ENCODE measurements around the gene FKBP1B.
A peak's percentile ranks its signal among the peaks of the same experiment; 100 is the strongest.
"Not testable (repeated sequence)": the region's sequence is repeated elsewhere in the genome, so short reads cannot be mapped to it uniquely, and the experiment has no call there.

Gene FKBP1B

DNA sequence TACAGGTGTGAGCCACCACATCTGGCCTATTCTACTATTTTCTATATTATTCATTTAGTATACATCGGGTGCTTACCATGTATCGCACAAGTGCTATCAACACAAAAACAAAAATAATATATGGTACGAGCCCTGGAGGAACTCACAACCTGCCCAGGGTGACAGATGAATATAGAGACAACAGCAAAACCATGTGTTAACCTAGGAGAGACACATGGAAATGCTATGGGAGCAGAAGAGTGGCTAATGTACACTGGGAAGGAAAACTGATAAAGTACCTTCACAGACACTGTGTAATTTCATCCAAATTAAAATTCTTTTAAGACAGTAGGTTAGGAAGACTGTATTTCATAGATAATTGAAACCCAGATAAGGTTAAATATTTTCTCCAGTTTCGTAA is 22.7 kb downstream of the FKBP1B start:
- no peak for DNase-seq

GRCh38 chr2:24073816-24074215 is 24.3 kb downstream of the FKBP1B start:
- DNase-seq = no peak

- no peak for DNase-seq
These were observed 25.7 kb downstream of the FKBP1B start for GRCh38 chr2:24075259-24075658.

DNA sequence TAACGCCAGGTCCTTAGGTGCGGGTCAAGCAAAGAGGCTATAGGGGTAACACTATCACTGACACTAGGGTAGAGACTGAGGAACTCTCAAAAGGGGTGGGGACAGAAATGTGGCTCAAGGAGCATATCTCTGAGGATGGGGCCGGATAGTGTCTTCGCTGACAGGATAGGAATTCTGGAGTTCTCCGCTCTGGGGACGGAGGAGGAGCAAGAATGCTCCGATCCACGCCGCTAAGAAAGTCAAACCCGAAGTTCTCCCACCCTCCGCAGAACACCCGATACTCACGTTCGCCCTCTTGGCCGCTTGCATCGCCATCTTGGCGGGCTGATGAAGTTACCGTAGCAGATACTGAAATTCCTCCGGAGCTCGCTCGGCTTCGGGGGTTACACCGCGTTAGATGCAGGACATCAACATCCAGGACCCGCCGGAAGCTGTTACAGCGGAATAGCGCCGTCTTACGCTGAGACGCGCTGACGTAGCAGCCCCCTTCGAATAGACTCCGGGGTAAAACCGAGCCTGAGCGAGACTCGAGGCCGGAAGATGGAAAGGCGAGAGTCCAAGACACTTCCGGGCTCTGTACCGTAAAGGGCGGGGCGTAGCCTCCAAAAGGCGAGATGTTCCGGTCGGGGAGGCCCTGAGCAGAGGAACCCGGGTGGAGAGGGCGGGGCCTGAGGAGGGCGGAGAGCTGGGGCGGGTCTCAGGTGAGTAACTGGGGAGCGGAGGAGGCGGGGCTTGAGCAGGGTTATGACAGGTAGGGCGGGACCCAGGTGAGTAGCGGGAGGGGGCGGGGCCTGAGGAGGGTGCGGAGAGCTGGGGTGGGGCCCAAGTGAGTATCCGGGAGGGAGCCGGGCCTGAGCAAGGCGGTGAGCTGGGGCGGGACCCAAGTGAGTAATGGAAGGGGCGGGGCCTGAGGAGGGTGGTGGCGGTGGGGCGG is 26.6 kb downstream of the FKBP1B start, which contains the start of gene SF3B6:
TSS of gene SF3B6 (minus strand) at position 412 of the 934 bp plus-strand sequence. CDS start at position 315, 97 bp downstream.
- DNase-seq = peak; percentile 100

- DNase-seq = no peak
These were observed 27.5 kb downstream of the FKBP1B start for GRCh38 chr2:24076849-24077534.

GRCh38 chr2:24077535-24077877 is 28.0 kb downstream of the FKBP1B start:
- no peak for DNase-seq

- DNase-seq = no peak
These were observed 28.3 kb downstream of the FKBP1B start for GRCh38 chr2:24077879-24078278.

DNA sequence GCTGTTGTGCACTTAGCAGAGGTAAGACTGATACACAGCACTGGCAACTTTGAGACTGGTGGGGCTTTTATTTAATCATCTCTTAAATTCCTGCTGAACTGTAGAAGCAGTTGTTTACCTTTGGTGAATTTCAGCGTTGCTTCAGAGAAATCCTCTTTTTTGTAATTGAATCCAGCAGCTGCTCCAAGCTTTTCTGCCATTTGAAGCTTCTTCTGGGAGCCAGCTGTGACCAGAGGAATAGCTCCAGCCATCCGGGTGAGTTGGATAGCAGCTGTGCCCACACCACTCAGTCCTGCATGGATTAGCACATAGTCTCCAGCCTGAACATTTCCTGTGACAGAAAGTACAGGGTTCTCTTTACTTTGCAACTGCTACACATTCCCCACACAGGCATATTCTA is 31.2 kb downstream of the FKBP1B start:
- DNase-seq = no peak

DNA sequence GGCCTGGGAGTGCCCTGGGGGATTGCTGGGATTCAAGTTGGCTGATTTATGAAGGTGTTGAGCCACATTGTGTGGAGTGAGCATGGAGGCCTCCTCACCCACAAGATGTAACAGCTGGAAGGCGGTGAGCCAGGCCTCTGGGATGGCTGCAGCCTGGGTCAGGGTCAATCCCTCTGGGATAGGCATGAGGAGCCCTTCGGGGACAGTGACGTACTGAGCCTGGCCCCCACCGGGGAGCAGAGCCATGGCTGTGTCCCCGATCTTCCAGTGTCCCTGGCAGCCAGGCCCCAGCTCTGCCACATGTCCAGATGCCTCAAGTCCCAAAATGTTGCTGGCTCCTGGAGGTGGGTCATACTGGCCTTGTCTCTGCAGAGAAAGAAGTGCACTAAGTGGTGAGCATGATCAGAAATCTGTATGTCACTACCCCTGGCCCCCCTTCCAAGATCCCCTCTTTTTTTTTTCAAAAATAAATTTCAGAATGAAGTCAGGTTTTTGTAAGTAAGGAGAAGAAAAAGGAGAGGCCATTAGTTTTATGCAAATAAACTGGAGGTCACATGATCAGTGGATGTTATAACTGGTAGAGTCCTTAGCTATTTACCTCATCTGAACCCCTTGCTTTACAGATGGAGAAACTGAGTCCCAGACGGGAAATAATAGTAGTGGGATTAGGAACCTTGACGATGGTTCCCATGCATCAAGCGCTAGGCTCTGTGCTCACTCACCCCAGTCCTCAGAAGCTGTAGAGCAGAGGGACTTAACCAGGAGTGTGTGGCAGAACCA is 33.4 kb downstream of the FKBP1B start:
- no peak for DNase-seq

- DNase-seq = peak; percentile 58
These were observed 34.2 kb downstream of the FKBP1B start for GRCh38 chr2:24083567-24084385.

DNA sequence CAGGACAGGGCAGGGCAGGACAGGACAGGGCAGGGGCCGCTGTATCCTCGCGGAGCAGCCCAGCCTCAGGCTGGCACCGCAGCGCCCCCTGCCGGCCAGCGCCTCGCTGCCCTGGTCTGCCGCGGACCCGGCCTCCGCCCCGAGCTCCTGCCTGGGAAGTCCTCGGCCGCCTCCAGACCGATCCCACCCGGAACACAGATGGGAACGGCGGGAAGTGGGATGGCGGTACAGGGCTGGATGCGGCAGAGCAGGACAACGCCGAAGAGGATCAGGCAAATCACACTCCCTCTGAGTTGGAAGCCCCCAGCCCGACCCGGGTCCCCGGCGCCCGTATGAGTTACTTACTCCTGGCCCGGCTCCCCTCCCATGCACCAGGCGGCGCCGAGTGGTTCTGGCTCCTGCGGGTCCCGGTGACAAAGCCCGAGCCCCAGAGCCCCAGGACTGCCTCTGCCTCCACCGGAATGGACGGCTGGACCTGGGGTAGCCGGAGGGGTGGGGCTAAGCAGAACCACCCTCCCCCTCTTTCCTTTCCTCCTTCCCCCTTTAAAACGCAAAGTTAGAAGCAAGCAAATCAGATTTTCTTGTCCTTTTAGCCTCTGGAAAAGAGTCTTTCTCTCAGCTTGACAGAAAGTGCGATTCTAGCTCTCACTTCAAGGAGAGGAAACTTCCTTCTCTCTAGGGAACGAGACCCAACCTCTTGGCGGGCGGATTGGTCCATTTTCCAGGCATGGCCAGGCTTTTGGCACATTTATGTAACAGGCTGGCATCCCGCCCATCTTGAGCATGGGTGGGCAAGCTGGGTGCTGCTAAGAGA is 35.1 kb downstream of the FKBP1B start, which contains the start of gene TP53I3:
TSS of gene TP53I3 (minus strand) at position 449 of the 814 bp plus-strand sequence. CDS start 508 bp downstream, outside the sequence.
- peak; percentile 78 for DNase-seq

DNA sequence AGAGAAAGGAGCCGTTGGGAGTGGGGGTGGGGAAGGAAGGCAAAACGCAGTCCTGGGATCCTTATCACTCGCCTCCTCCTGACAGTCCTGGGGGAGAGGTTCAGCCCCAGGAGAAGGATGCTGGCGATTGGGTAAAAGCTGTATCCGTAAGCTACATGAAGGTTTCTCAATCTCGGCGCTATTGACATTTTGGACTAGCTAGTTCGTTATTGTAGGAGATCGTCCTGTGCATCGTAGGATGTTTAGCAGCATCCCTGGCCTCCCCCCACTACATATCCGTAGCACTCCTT is 35.6 kb downstream of the FKBP1B start:
- no peak for DNase-seq

GRCh38 chr2:24086241-24086640 is 36.7 kb downstream of the FKBP1B start:
- DNase-seq = no peak

- no peak for DNase-seq
These were observed 37.5 kb downstream of the FKBP1B start for GRCh38 chr2:24087032-24087431.

DNA sequence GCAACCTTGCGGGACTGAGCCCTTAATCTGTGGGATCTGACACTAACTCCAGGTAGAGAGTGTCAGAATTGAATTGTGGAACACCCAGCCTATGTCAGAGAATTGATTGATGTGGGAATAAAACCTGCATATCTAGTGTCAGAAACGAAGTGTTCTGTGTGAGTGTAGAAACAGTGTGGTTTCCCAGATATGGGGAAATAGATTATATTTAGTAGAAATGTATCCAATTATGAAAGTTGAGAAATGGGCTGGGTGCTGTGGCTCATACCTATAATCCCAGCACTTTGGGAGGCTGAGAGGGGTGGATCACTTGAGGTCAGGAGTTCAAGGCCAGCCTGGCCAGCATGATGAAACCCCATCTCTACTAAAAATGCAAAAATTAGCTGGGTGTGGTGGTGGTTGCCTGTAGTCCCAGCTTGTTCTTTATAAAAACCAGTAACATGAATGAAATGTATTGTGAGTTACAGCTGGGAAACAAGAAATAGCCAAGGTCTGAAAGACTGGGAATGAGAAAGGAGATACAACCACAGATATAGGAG is 39.3 kb downstream of the FKBP1B start:
- no peak for DNase-seq

DNA sequence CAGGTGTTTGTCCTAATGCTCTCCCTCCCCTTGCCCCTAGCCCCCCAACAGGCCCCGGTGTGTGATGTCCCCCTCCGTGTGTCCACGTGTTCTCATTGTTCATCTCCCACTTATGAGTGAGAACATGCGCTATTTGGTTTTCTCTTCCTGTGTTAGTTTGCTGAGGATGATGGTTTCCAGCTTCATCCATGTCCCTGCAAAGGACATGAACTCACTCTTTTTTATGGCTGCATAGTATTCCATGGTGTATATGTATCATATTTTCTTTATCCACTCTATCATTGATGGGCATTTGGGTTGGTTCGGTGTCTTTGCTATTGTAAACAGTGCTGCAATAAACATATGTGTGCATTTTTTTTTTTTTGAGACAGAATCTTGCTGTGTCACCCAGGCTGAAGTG is 43.7 kb downstream of the FKBP1B start:
- not testable (repeated sequence) for DNase-seq

GRCh38 chr2:24095171-24095677 is 45.7 kb downstream of the FKBP1B start:
- not testable (repeated sequence) for DNase-seq

DNA sequence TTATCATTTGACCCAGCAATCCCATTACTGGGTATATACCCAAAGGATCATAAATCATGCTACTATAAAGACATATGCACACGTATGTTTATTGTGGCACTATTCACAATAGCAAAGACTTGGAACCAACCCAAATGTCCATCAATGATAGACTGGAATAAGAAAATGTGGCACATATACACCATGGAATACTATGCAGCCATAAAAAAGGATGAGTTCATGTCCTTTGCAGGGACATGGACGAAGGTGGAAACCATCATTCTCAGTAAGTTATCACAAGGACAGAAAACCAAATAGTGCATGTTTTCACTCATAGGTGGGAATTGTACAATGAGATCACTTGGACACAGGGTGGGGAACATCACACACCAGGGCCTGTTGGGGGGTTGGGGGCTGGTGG is 51.2 kb downstream of the FKBP1B start:
- DNase-seq = not testable (repeated sequence)

- no peak for DNase-seq
These were observed 52.5 kb downstream of the FKBP1B start for GRCh38 chr2:24101992-24102391.

DNA sequence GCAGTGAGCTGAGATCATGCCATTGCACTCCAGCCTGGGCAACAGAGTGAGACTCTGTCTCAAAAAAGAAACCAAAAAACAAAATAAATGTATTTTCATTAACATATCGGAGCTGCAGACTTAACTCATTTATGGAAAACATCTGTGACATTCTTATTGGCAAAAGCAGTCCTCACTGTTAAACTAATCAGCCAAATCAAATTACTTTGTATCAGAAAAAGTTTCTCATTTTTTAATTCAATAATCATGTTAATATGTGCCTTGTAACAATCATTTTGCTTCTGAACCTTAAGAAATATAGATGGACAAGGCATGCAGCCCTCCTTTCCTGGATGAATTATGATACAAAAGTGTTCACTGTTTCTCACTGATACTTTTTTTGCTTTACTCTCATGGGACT is 53.1 kb downstream of the FKBP1B start:
- no peak for DNase-seq

DNA sequence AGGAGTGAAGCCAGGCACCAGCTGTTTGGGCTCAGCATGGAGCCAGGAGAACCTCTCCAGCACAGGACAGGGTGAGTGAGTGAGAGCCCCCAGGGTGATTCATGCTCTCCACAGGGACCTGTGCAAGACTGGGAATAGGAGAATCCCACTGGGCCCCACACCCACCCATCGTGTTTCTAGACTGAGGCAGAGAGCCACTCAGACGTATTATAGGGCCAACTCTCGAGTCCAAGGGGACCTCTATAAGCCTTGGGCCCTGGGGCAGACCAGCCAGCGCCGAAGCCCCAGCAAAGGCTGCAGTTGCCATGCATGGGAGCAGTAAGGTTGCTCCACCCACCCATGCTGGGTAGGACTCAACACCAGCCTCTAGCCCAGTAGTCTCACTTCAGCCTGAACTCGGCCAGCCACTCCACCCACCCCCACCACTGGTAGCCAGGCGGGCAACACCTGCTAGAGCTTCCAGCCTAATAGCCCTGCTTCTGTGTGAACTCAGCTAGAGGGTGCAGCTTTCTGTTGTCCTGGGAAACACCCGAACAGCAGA is 54.6 kb downstream of the FKBP1B start:
- no peak for DNase-seq

All from CD4-positive, alpha-beta T cell treated with Interleukin-17A for 1 hour (primary cell).